GM19193 (cell line): ENCODE measurements around the gene PHC2.

Experiments used
- POLR2A ChIP-seq: IDR thresholded peaks from 4 replicates; pipeline ENCODE4 v1.6.1; 2011; ENCODE audit not compliant: insufficient read depth, insufficient read length; ENCODE audit errors: extremely low read depth

PHC2 gene

DNA sequence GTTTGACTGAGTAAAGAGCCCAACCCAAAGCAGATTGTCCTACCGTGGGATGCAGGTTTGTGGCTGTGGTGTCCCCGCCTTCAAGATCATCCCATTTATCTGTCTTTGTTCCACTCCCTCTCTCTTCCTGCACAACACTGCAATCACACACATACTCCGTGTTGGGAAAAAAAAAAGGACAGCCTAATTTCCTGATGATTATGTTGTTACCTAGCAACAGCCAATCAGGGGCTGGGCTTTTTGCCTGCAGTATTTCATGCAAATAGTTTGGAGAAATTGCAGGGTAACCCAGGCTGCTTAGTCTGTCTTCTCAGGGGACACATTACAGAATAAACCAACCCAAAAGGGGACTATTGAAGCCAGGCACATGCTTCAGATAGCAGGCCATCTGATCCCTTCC is 38.3 kb downstream of the PHC2 start:
- TF ChIP-seq POLR2A: no peak

GRCh38 chr1:33392206-33392605 is 38.7 kb downstream of the PHC2 start:
- TF ChIP-seq POLR2A: no peak

DNA sequence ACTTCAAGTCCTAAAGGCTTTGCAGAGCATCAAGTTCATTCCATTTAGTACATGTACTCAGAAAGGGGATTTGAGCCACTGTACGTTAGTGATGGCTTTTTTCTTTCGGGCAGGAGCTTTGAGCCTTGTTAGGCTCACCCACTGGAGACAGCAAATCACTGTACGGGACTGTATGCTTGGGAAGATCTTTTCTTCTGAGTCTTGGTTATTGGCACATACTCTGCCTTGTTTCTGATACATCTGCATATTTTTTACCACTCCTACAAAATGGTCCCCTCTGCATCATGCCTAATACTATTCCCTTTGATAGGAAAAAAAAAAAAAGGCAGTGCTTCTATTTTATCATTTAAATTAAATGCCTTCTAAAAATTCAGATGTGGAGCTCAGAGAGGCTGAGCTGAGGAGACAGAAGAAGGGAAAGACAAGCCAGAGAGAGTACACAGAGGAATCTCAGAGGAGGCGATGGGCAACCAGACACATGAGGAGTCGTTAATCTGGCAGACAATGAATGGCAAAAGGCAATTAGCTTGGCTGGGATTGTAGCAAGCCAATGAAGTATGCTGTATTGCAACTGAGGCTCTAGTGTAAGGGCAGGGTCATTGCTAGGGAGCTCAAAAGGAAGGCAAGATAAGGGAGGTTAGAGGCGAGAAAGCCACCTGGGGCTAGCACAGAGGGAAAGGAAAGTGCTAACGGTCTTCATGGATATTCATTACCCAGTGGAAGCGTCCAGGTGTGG is 39.4 kb downstream of the PHC2 start:
- no peak for TF ChIP-seq POLR2A

- TF ChIP-seq POLR2A: no peak
Measured at GRCh38 chr1:33390542-33390941, 40.4 kb downstream of the PHC2 start.

GRCh38 chr1:33388805-33389771 is 41.8 kb downstream of the PHC2 start:
- no peak for TF ChIP-seq POLR2A

DNA sequence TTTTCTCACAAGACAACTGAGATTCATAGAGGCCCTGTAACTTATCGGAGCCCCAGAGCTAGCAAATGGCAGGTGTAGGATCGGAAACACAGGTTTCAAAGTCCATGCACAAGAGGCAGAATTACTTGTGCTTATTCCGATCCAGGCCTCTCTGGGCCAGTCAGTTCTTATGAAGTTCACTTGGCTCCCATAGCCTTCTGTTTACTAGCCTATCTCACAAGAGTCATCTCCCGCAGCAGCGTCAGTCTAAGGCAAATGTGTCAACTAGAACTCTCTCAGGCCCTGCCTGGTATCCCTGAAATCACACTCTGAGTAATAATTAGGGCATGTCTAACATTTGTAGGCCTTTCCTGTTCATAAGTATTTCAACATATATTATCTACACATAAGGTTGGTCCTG is 43.3 kb downstream of the PHC2 start:
- TF ChIP-seq POLR2A: no peak

DNA sequence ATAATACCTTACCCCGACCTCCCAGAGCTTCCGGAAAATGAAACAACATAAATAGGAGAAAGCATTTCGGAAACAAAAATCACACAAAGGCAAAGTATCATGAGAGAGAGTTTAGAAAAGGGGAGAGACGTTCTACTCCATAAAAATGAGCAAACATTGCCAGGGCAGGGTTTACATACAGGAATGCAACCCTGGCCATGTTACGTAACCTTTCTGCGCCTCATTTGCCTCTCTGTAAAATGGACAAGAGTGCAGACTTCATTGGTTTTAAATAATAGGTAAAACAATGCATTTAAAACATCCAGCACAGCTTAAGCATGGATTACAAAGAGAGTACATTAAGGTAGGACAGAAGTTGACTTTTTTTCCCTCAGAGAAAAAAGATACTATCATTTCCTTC is 45.6 kb downstream of the PHC2 start:
- TF ChIP-seq POLR2A: no peak

GRCh38 chr1:33384040-33384812 is 46.7 kb downstream of the PHC2 start:
- TF ChIP-seq POLR2A: no peak

- no peak for TF ChIP-seq POLR2A
Measured at GRCh38 chr1:33383489-33383888, 47.4 kb downstream of the PHC2 start.

DNA sequence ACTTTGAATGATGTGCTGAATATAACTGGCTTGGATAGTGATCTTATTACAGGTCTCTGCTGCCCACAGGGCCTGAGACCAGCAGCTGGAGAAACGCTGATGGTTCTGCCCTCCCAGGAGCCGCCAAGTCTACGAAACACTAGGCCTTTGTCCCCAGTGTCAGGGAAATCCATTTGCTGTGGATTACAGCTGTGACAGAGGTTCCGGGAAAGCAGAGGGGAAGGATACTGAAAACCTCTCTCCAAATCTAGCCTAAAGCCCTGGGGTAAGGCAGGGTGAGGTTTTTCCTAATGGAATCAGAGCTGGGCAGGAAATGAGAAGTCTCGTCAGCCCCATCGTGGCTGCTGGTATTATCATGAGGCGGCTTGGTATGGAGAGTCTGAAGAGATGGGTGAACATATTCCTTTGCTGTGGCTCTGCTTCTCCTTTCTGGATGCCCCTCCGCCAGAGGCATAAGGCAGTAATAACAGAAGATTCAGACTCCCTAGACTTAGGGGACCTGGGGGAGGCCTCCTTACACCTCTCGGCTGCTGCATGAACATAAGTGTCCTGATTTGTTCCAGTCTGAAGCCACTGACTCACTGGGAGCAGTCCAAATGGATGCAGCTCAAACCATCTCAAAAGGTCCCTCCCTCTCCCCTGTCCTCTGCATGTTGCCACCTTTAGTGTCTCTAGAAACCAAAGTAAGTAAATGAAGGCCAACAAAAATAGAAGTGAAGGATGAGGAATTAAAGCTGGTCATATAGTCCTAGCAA is 48.1 kb downstream of the PHC2 start:
- TF ChIP-seq POLR2A: no peak

GRCh38 chr1:33381977-33382376 is 48.9 kb downstream of the PHC2 start:
- TF ChIP-seq POLR2A: no peak

GRCh38 chr1:33380811-33381210 is 50.1 kb downstream of the PHC2 start:
- no peak for TF ChIP-seq POLR2A

- no peak for TF ChIP-seq POLR2A
Measured at GRCh38 chr1:33379631-33380354, 51.1 kb downstream of the PHC2 start.

- TF ChIP-seq POLR2A: no peak
Measured at GRCh38 chr1:33378976-33379375, 51.9 kb downstream of the PHC2 start.
